GM19025 (cell line): Measurements from ENCODE around the gene PIK3R1.
"Not testable (repeated sequence)": the region's sequence is repeated elsewhere in the genome, so short reads cannot be mapped to it uniquely, and the experiment has no call there.

ENCODE experiments used
- ATAC-seq: cut with Tn5 transposase; IDR thresholded peaks from one replicate; pipeline ENCODE4 v1.9.1; 2021; ENCODE audit warnings: mild to moderate bottlenecking, low read depth, moderate library complexity; ENCODE audit not compliant: unreplicated experiment

PIK3R1 gene

DNA sequence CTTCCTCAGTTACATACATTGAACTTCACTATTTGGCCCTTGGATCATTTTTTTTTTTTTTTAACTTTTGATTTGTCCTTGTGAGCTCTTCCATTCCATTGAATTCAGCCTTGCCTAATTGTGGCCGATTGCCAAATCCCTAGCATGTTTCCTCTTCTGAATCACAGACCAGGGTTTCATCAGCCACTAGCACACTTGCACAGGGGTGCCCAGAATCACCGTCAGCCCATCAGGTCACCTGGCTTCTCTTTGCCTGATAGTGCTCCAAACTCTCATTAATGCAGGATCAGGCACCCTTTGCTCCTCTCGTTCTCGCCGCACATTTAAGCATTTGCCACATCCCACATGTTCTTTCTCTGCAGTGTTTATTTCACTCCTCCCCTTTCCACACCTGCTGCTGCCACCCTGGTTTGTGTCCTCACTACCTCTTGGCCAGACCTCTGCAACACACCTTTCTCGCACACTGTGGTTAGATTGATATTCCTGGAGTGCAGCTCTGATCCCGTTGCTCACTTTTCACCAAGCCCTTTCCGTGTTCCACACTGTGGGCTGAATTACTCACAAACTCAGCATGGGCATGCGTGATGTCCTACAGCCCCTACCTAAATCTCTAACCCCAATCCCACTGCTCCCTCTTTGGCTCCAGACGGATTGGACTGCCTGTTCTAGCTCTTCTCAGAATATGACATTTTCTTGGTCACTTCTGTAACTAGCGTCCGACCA lies 9.8 kb downstream of the PIK3R1 start:
- no peak for ATAC-seq

DNA sequence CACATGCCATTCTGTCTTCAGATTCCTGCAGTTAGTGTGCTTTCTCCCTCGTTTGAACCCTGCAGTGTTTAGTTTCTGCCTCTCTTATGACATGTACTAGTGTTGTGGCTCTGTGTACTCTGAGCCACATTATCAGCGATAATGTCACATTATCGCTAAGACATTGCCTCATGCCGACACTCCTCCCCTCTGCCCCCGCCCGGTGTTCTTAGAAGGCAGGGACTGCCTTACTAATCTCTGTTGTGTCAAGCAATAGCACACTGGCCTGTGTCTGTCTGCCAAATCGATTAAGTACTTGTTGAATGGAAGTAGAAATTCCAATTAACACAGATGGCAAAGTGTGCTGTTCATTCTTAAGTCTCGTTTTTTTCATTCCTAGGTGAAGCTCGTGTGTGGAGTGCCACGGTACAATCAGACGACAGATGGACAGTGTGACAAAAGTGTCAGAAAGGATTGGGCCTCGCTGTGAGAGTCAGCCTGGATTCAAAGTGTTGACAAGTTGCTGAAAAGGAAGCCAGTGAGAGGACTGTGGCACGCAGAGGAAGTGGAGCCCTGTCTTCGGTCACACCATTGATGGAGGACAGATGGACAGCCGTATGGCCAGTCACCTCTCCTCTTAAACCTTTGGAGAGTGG lies 10.5 kb downstream of the PIK3R1 start:
- ATAC-seq, result no peak

DNA sequence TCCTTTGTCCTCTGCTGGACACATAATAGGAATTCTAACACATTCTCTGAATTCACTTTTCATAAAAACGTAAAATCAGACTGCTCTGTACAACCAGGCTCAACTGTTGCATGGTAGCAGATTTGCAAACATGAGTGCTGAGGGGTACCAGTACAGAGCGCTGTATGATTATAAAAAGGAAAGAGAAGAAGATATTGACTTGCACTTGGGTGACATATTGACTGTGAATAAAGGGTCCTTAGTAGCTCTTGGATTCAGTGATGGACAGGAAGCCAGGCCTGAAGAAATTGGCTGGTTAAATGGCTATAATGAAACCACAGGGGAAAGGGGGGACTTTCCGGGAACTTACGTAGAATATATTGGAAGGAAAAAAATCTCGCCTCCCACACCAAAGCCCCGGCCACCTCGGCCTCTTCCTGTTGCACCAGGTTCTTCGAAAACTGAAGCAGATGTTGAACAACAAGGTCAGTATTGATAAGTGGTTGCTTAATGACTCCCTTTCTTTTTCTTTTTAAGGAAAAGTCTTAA lies 11.1 kb downstream of the PIK3R1 start:
- ATAC-seq, result no peak

DNA sequence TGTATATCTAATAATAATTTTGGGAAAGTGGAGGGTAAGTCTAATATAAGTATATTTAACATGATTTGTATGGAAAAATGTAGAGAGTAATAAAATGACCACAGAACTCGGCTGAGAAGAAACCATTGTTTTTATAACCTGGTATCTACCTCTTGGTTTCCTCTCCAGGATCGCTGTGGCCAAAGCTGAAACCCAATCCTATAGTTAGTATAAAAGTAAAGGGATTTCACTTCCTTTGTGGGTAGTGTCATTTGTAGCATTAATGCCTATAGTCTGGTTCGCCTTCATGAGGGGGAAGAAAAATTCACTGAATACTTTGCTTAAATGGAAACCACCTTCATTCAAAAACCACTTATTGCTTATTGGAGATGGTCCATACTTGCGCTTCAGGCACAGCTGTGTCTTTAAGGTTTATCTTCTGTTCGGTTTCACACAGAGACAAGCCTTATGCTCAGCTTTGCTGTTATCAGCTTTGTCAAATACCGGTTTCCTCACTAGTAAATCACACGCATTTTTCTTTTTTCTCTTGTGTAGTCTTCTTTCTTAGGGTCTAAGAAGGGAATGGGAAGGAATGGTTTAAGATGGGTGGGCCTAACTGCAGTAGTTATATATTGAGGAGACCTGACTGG lies 12.1 kb downstream of the PIK3R1 start:
- no peak for ATAC-seq

DNA sequence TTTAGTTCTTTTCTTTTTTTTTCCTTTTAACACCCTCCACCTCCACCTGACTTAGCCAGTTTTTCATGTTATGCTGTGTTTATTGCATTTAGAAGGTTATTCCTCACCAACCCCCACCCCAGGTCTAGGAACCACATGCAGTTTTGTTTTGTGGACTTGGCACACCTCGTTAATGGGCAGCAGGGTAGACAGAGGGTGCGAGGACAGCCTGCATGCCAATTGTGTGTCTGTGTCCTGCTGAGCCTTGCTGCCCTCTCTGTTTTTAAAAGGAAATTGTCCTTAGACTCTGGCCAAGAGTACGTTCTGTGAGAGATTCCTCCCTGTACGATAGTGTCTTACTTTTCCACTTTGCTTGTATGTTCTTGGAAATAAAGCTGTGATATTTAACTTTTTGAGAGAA lies 13.9 kb downstream of the PIK3R1 start:
- ATAC-seq, result no peak

DNA sequence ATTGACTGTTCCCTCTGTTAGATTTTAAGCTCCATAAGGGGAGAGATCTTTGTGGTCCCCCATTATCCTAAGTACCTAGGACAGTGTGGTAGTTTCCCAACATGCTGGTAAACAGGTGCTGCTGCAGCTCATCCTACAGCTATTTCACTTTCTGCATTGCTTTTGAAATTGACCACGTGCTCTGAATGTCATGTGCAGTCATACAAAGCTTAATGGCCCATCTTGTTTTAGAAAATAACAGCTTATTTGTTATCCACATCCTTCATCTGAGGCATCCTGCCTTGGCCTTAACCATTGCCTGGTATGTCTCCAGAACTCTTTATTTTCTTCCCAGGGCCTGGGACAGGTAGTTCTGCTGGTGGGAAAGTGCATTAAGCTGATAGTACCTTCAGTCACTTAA lies 14.7 kb downstream of the PIK3R1 start:
- ATAC-seq, result no peak

DNA sequence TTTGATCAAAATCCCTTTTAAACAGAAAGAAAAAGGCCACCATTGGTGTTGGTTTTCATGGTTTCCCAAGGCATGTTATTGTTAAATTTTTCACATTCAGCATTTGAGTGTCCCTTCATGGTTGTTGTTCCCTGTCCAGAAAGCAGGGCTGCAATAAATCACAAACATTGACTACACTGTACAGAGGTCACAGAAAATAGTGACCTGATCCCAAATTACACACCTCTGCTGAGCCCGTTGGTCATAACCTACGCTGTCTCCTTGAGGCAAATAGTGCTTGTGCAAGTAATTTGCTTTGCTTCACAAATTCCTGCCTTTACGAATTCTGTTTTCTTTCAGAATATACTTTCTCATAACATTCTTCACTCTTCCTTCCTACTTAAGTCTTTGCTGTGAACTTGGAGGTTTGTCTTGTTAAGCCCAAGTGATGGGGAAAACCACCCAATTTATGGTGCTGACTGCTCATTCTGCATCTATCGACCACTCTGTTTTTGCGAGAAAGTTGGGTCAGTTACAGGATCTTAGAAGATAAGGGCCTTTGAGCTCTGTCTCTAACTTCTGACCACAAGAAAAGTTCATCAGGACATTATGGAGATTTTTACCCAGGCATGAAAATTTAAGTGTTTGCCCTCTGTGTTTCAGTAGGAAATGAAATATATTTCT lies 16.0 kb downstream of the PIK3R1 start:
- no peak for ATAC-seq

DNA sequence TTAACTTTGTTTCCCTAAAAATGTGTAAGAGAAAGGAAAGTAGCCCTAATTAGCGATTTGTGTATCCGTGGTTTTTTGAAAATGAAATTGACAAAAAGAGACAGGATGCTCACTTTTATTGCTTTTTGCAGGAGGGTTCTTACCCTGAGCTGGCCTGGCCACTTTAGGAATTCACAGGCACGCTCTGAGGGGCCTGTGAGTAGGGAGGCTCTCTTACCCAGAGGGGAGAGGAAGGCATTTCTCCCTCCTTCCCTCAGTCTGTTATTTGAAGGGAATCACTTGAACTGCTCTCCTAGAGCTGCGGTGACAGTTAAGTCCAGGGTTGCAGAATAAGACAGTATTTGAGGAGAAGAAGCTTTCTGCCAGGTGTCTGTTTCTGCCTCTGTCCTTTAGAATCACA lies 16.7 kb downstream of the PIK3R1 start:
- no peak for ATAC-seq

DNA sequence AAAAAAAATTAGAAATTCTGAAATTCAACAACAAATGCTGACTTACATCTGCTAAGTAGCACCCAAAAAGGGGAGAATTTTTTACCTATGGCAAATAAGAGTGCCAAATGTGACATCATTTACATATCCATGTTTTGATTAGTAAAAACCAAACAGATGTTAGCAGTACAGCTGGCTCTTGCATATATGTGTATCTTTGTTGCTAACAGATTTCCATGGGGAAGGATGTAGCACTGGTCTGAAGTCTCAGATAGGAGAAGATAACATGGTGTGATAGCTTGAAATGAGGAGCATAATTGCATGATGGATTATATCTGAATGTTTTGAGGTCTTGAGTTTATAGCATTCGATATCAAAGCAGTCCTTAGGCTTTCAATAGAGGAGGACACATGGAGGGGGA lies 17.5 kb downstream of the PIK3R1 start:
- ATAC-seq, result no peak

DNA sequence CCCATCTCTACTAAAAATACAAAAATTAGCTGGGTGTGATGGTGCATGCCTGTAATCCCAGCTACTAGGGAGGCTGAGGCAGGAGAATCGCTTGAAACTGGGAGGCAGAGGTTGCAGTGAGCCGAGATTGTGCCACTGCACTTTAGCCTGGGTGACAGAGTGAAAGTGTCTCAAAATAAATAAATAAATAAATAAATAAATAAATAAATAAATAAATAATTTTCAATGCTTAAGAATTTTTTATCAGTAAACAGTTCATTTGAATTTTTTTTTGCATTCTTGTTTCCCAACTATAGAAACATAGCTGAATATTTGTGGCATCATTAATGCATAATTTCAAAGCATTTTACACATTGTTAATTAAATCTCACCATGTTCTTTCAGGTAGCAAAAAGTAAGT lies 19.7 kb downstream of the PIK3R1 start:
- ATAC-seq, result not testable (repeated sequence)

DNA sequence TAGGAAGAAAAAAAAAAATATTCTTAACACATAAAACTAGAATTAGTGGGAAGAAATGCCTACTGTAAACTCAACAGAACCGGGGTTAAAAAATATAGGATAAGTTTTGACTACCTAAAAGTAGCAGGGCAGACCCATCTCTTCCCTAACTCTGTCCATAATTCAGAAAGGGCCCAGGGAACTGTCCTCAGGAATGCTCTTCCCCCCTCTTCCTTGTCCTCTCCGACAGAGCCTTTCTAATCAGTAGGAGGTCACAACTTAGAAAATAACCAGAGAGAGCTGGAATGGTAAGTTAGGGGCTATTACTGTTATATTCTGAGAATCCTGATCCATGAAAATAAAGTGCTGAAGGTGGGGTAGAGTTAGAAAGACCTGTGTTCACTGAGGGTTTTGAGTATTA lies 22.2 kb downstream of the PIK3R1 start:
- no peak for ATAC-seq

DNA sequence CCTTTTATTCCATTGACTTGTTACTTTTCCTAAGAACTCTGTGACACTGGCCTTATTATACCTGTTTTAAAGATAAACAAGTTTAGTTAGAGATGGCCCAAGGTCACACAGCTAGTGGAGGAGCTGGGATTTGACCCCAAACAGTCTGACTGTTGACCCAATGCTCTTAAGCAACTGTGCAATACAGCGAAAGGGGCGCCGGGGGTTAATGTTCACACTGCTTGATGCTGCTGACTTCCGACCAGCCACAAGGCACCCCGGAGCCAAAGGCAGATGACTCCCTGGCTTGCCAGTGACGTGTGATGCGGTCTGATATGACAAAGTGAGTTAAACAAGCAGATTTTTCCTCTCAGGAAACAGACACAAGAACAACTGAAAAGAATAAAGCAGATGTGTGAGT lies 23.9 kb downstream of the PIK3R1 start:
- ATAC-seq, result peak; percentile 81

DNA sequence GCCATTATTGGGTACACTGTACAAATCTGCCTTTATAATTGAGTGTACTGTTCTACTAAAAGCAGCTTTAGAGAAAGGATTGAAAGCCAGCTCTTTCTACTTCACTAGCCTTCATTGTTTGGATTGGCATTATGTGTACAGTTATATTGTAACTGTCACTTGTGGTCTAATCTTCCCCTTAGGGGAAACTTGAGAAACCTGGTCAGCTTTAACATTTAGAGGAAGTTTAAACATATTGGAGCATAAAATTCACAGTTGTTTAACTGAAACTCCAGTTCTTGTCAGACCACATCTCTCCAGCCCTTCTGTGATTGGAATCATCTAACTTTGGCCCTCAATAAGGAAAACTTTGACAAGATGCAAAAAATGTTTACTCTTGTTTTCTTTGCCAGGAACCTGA lies 24.6 kb downstream of the PIK3R1 start:
- no peak for ATAC-seq

DNA sequence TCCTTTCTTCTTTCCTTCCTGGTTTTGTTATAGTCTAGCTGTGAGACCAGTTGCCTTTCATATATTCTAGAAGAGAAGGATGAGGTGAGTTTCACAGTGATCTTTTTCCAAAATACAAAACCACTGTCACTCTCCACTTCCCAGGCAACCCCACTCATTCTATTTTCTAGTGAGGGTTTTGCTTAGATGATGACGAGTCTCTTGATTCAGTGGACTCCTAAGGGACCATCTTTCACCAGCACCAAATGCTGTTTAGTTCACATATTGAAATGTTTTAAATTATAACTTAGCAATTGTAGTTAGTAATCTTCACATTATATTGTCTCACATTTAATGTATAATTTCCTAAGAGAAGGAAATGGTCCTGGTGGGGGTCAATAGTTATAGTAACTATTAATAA lies 25.2 kb downstream of the PIK3R1 start:
- ATAC-seq, result no peak

DNA sequence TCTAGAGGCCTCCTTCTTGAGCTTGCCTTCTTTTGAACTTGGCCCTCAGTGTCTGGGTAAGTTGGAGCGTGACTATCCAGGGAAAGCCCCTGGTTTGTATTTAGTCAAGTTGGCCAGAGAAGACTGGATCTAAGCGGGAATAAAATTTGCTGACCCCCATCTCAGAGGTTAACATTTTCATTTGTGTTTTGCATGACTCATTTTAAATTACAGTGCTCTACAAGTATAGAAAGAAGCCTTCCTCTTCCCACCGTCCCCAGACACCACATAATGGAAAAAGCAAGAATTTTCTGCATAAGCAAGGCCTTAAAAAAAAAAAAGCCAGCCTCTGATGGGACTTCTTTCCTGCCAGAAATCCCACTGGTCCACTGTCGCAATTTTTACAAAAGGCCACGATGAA lies 27.2 kb downstream of the PIK3R1 start:
- no peak for ATAC-seq

DNA sequence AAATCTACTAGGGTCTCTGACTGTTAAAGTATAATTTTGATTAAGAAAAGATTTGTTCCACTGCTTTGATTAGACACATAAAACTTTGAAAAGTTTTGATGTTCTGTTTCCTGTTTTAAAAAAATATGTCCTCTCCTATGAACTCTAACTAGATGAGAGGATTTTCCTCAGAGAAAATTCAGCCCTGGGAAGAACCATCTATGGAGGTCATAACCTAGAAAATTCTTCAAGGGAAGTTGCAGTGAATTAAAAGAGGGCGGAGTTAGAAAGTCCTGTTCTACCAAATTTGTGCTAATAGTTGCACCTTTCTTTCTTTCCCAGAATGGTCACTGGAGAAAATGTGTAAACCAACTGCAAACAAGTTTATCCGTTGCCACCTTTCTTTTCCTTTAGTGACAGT lies 27.7 kb downstream of the PIK3R1 start:
- no peak for ATAC-seq

DNA sequence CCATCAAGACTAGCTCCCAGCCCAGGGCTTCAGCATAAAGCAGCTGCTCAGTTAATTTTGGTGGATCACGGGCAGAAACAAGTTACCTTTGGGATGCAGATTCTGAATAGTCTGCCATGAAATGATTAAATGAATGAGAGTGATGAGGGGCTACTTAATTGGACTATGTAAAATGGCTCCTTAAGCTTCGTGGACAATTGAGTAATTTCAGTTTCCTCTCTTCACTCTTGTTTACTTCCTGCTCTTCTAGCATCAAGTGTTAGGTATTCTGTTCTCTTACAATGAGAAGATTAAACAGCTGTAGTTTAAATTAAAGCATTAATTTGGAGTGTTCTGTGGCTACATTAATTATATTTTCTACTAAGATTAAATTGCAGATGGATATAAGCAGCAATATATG lies 28.1 kb downstream of the PIK3R1 start:
- ATAC-seq, result no peak

DNA sequence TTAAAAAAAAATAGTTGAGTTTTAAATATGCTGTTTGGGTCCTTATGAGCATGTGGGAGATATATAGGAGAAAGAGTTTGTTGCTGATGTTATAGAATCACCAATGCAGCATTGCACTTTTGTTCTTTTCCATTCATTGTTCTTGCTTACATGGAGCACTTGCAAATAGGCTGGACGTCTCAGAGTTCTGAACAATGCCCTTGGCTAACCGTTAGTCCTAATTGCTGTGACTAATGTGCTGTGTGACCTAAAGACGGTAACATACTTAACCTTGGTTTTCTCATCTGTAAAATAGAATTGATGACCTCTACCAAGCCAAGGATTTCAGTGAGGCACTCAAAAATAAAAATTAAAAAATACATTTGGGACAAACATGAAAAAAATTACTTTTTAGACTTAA lies 29.8 kb downstream of the PIK3R1 start:
- no peak for ATAC-seq

DNA sequence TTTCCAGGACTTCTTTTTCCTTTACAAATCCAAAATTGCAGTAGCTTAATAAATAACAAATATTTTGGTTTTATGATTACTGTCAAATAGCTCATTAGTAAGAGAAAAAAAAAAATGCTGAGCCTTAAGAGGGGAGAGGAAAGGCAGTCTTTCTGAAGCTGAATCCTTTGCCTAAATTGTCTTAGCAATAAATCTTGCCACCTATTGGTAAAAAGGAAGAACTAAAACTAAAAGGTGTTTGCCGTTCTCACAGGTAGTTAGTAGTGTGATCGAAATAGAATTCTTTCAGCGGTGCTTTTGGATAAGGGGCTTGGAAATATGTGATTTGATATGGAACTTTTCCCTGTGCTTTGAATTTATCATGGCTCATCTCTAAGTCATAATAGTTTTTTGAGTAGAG lies 31.2 kb downstream of the PIK3R1 start:
- no peak for ATAC-seq

DNA sequence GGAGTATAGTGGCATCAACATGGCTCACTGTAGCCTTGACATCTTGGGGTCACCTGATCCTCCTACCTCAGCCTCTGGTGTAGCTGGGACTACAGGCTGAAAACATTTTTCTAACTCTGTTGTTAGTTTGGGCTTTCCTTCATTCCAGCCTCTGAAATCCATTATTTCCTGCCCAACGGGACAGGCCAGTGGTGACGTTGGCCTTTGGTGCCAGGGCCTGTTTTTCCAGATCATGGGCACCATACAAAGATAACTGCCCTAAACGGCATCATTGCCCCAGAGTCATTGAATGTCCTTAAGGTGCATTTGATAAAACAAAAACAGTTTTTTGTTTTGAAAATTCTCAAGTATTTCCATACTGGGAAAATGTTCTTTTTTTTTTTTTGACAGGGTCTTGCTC lies 32.1 kb downstream of the PIK3R1 start:
- ATAC-seq, result no peak

DNA sequence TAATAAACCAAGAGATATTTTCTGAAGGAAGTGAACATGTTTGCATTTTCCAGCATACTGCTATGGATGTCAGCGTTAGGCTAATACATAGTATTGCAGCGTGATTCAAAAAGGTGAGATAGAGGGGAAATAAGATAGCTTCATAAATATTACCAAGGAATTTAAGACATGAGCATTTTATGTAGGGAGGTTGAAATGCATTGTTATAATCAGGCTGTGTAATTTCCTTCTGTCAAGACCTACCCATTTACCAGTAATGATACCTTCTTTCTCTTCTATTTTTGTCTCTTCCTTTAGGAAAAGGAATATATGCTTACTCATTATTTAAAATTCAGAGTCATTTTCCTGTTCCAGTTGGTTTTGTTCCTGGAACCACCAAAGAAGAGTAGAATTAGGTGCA lies 33.3 kb downstream of the PIK3R1 start:
- no peak for ATAC-seq
